Chondrocyte (in vitro differentiated cells): ENCODE measurements around the gene GMCL1. TPM values are rescaled to one million over a fixed set of nuclear protein-coding genes. Genes with fewer than 3 reads are reported as not detected.
"Not testable (repeated sequence)": the region's sequence is repeated elsewhere in the genome, so short reads cannot be mapped to it uniquely, and the experiment has no call there.

Experiments used
- DNase-seq: peaks from one replicate; pipeline ENCODE4 v3.0.0; 2021; ENCODE audit warnings: mixed read lengths, low spot score
- H3K27ac Mint-ChIP-seq: one replicate; pipeline ENCODE4 v1.8.0; 2021; ENCODE audit warnings: mild to moderate bottlenecking, moderate library complexity, mixed read lengths; ENCODE audit not compliant: unreplicated experiment
- H3K27me3 Mint-ChIP-seq: 2 replicates; pipeline ENCODE4 v1.8.0; 2021; ENCODE audit warnings: low read depth, mixed read lengths
- H3K36me3 Mint-ChIP-seq: 2 replicates; pipeline ENCODE4 v1.8.0; 2021; ENCODE audit warnings: low read depth, mixed read lengths
- H3K4me1 Mint-ChIP-seq: 2 replicates; pipeline ENCODE4 v1.8.0; 2021; ENCODE audit warnings: low read depth, mild to moderate bottlenecking, mixed read lengths
- H3K4me3 Mint-ChIP-seq: one replicate; pipeline ENCODE4 v1.8.0; 2021; ENCODE audit warnings: mild to moderate bottlenecking, moderate library complexity, mixed read lengths; ENCODE audit not compliant: unreplicated experiment
- H3K9me3 Mint-ChIP-seq: 2 replicates; pipeline ENCODE4 v1.8.0; 2021; ENCODE audit warnings: low read depth, mixed read lengths
- total RNA-seq: library from RNA; stranded (reverse); gene quantifications from 3 replicates; pipeline ENCODE4 v1.2.1, GENCODE V29; 2021
- TF ChIP-seq, protein P1 (sequence below): fragments of 200-600 bp; sonication (generic); IDR thresholded peaks from 2 replicates; pipeline ENCODE4 v1.5.0; 2021; ENCODE audit warnings: antibody characterized with exemption, mild to moderate bottlenecking, moderate library complexity

The GMCL1 gene
- total RNA-seq, 1 donor from 2014 or later = 13.6 TPM

DNA sequence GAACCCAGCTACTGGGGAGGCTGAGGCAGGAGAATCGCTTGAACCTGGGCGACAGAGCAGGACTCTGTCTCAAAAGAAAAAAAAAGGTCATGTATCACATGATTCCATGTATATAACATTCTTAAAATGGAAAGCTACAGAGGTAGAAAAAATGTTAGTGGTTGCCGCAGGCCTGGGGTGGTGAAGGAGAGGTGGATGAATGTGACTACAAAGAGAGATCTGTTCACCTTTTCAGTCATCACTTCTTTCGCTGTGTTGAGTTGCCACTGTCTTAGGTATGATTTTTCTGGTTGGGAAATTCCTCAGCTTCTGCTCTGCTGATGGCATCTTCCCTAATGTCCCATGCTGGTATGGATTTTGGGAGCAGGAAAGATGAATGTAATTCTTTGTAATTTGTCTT lies 59.0 kb downstream of the GMCL1 start:
- Mint-ChIP-seq H3K36me3 (no peaks in the 10 kb centered on the region), H3K9me3 (peaks cover 6% of the 10 kb centered on the region), H3K4me1 (peaks cover 7% of the 10 kb centered on the region), H3K4me3 (no peak overlapping the region), H3K27me3 (no peaks in the 10 kb centered on the region), H3K27ac (no peak overlapping the region)
- TF ChIP-seq, protein P1, sequence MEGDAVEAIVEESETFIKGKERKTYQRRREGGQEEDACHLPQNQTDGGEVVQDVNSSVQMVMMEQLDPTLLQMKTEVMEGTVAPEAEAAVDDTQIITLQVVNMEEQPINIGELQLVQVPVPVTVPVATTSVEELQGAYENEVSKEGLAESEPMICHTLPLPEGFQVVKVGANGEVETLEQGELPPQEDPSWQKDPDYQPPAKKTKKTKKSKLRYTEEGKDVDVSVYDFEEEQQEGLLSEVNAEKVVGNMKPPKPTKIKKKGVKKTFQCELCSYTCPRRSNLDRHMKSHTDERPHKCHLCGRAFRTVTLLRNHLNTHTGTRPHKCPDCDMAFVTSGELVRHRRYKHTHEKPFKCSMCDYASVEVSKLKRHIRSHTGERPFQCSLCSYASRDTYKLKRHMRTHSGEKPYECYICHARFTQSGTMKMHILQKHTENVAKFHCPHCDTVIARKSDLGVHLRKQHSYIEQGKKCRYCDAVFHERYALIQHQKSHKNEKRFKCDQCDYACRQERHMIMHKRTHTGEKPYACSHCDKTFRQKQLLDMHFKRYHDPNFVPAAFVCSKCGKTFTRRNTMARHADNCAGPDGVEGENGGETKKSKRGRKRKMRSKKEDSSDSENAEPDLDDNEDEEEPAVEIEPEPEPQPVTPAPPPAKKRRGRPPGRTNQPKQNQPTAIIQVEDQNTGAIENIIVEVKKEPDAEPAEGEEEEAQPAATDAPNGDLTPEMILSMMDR = no peak
- DNase-seq = no peak

DNA sequence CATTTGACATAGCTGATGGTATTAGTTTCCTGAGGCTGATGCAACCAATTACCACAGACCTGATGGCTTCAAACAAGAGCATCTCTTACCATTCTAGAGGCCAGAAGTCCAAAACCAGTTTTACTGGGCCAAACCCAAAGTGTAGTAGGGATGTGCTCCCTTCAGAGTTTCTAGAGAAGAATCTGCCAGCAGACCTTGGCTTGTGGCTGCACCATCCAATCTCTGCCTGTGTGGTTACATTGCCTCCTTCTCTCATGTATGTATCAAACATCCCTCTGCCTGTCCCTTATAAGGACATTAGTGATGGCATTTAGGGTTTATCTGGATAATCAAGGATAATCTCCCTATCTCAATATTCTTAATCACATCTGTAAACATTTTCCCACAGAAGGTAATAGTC lies 59.8 kb downstream of the GMCL1 start:
- Mint-ChIP-seq H3K27me3 (no peaks in the 10 kb centered on the region), H3K27ac (no peak overlapping the region)

DNA sequence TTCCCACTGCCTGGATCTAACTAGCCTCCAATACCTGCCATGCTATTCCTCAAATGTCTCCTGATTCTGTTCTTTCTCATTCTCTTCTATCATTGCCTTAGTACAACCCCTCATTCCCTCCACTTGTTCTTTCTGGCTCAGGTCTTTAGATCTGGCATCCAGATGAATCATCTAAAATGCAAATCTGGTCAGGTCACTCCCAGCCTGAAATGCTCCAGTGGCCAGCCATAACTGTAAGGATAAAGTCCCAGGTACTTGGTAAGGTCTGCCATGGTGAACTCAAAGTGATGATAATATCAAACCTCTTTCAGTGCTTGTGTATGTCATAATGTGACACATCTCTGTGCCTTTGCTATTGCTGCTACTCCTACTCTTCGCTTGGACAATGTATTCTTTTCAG lies 61.4 kb downstream of the GMCL1 start:
- peaks cover 27% of the 10 kb centered on the region for H3K4me1 Mint-ChIP-seq
- TF ChIP-seq, protein P1 = no peak

More for the DNA sequence above, 59.8 kb downstream of the GMCL1 start:
- TF ChIP-seq, protein P1 = no peak
- no peak overlapping the region for H3K4me3 Mint-ChIP-seq
- no peaks in the 10 kb centered on the region for H3K36me3 Mint-ChIP-seq
- peaks cover 6% of the 10 kb centered on the region for H3K9me3 Mint-ChIP-seq
- H3K4me1 Mint-ChIP-seq = peaks cover 14% of the 10 kb centered on the region
- no peak for DNase-seq

DNA sequence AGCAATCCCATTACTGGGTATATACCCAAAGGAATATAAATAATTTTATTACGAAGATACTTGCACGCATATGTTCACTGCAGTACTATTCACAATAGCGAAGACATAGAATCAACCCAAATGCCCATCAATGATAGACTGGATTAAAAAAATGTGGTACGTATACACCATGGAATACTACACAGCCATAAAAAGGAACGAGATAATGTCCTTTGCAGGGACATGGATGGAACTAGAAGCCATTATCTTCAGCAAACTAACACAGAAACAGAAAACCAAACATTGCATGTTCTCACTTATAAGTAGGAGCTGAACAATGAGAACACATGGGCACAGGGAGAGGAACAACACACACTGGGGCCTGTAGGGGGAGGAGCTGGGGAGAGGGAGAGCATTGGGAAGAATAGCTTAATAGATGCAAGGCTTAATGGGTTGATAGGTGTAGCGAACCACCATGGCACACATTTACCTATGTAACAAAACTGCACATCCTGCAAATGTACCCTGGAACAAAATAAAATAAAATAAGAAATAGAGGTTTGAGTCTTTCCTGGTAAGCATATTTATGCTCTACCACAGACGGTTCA lies 63.5 kb downstream of the GMCL1 start:
- not testable (repeated sequence) for DNase-seq, H3K9me3 Mint-ChIP-seq, H3K27me3 Mint-ChIP-seq
- peaks cover 13% of the 10 kb centered on the region for H3K36me3 Mint-ChIP-seq
- peak overlapping the region; percentile 98 for H3K27ac Mint-ChIP-seq
- H3K4me1 Mint-ChIP-seq = peaks cover 35% of the 10 kb centered on the region
- H3K4me3 Mint-ChIP-seq = peak overlapping the region; percentile 97
- TF ChIP-seq, protein P1 = peak; percentile 23

More for the DNA sequence above, 61.4 kb downstream of the GMCL1 start:
- no peak overlapping the region for H3K4me3 Mint-ChIP-seq
- H3K9me3 Mint-ChIP-seq = peaks cover 6% of the 10 kb centered on the region
- DNase-seq = no peak
- no peaks in the 10 kb centered on the region for H3K27me3 Mint-ChIP-seq
- H3K36me3 Mint-ChIP-seq = peaks cover 1% of the 10 kb centered on the region
- H3K27ac Mint-ChIP-seq = no peak overlapping the region

DNA sequence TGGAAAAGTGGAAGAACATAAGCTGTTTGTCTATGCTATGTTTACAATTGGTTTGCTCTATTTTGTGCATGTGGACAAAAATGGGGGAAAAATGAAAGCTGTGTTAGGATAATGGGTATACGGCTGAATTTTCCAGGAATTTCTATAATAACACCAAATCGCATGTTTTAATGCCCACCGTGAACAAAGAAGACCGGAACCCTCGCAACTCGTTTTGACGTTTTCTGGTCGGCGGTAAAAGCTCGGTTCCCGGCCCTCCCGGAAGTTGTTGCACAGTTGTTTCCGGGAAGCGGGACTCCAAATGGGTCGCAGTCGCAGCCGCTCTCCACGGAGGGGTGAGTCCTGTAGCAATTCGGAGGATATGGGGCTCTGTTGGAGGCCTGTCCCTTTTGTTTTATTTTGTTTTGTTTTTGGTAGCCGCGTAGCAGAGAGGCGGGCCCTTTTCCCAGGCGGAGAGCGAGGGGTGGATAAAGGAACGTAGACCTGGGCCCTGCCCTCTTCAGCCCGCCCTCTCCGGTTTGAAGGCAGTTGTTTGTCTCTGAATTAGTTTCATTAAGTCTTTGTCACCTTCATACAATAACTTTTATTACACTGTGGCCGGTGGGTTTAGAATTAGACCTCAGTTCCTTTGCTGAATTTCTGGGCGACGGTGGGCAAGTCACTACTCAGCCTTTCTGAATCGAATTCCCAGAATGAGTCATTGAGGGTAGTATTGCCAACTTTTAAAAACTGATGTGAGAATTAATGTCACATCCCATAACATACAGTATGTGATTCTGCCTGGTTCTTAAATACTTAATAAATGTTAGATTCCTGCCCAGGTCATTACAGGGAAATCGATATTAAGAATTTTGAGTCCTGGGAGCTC lies 64.5 kb downstream of the GMCL1 start, which contains the start of gene SNRNP27:
Gene SNRNP27, plus strand, starts transcription at position 273 of the 868 bp plus-strand sequence. Its CDS starts 29 bp downstream, at position 302.
- H3K27ac Mint-ChIP-seq = peak within 1 kb of the TSS; percentile 98
- peak within 1 kb of the TSS; percentile 97 for H3K4me3 Mint-ChIP-seq
- peaks cover 20% of the 10 kb centered on the region for H3K36me3 Mint-ChIP-seq
- H3K9me3 Mint-ChIP-seq = peaks cover 6% of the 10 kb centered on the region
- no peak for DNase-seq
- TF ChIP-seq, protein P1 = no peak
- no peaks in the 10 kb centered on the region for H3K27me3 Mint-ChIP-seq
- H3K4me1 Mint-ChIP-seq = peaks cover 36% of the 10 kb centered on the region

DNA sequence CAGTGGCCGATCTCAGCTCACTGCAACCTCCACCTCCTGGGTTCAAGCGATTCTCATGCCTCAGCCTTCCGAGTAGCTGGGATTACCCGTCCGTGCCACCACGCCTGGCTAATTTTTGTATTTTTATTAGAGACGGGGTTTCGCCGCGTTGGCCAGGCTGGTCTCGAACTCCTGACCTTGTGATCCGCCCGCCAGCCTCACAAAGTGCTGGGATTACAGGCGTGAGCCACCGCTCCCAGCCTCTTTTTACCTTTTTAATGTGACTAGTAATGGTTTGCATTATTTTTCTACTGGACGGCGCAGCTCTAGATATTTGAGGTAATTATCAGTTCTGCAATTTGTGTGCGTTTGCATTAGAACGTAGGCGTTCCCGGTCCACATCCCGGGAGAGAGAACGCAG lies 65.3 kb downstream of the GMCL1 start:
- Mint-ChIP-seq H3K27ac (peak overlapping the region; percentile 53), H3K36me3 (peaks cover 21% of the 10 kb centered on the region), H3K4me1 (peaks cover 36% of the 10 kb centered on the region), H3K4me3 (peak overlapping the region; percentile 97)
- H3K27me3 Mint-ChIP-seq, H3K9me3 Mint-ChIP-seq, DNase-seq: not testable (repeated sequence)
